KMS-11 (cell line): Measurements from ENCODE around the gene CCDC178.

ENCODE experiments used
- H2AFZ ChIP-seq: fragments of 200-600 bp; sonication (generic); 2 replicates; pipeline ENCODE4 v1.6.1; 2016; ENCODE audit warnings: antibody characterized with exemption, mixed run types, low read depth
- H3K27ac ChIP-seq: fragments of 200-600 bp; sonication (generic); 2 replicates; pipeline ENCODE4 v1.6.1; 2016; ENCODE audit warnings: mild to moderate bottlenecking, mixed run types
- H3K27me3 ChIP-seq: fragments of 200-600 bp; sonication (generic); 2 replicates; pipeline ENCODE4 v1.6.1; 2017; ENCODE audit warnings: mild to moderate bottlenecking, low read depth, mixed run types, moderate library complexity; ENCODE audit not compliant: insufficient read depth
- H3K36me3 ChIP-seq: fragments of 200-600 bp; sonication (generic); 2 replicates; pipeline ENCODE4 v1.6.1; 2017; ENCODE audit warnings: mild to moderate bottlenecking, mixed run types; ENCODE audit not compliant: insufficient read depth
- H3K4me1 ChIP-seq: fragments of 200-600 bp; sonication (generic); 2 replicates; pipeline ENCODE4 v1.6.1; 2016; ENCODE audit warnings: mild to moderate bottlenecking, low read depth, mixed run types; ENCODE audit not compliant: poor library complexity, severe bottlenecking
- H3K4me2 ChIP-seq: fragments of 200-600 bp; sonication (generic); 2 replicates; pipeline ENCODE4 v1.7.0; 2016; ENCODE audit warnings: mild to moderate bottlenecking, mixed run types
- H3K4me3 ChIP-seq: fragments of 200-600 bp; sonication (generic); IDR thresholded peaks from 2 replicates; pipeline ENCODE4 v1.6.1; 2017; ENCODE audit warnings: low read depth, low read length, mixed read lengths; ENCODE audit not compliant: insufficient read depth
- H3K79me2 ChIP-seq: fragments of 200-600 bp; sonication (generic); 2 replicates; pipeline ENCODE4 v1.6.1; 2016; ENCODE audit warnings: low read depth, mixed run types; ENCODE audit not compliant: insufficient read depth
- H3K9ac ChIP-seq: fragments of 200-600 bp; sonication (generic); 2 replicates; pipeline ENCODE4 v1.6.1; 2016; ENCODE audit warnings: mild to moderate bottlenecking, mixed run types
- H4K20me1 ChIP-seq: fragments of 200-600 bp; sonication (generic); 2 replicates; pipeline ENCODE4 v1.6.1; 2016; ENCODE audit warnings: mild to moderate bottlenecking, mixed run types; ENCODE audit not compliant: insufficient read depth
- TF ChIP-seq, protein P1 (sequence below): fragments of 200-600 bp; sonication (generic); conservative IDR thresholded peaks from 2 replicates; pipeline ENCODE4 v1.6.1; 2017; ENCODE audit warnings: low read depth, mild to moderate bottlenecking, antibody characterized with exemption, low read length, moderate library complexity, mixed read lengths

CCDC178 gene

GRCh38 chr18:32920796-32921787 lies 519.4 kb downstream of the CCDC178 start:
- no peak overlapping the region for H3K4me2 ChIP-seq
- no peaks in the 10 kb centered on the region for H3K36me3 ChIP-seq
- H3K79me2 ChIP-seq, result no peaks in the 10 kb centered on the region
- no peaks in the 10 kb centered on the region for H3K27me3 ChIP-seq
- TF ChIP-seq, protein P1, sequence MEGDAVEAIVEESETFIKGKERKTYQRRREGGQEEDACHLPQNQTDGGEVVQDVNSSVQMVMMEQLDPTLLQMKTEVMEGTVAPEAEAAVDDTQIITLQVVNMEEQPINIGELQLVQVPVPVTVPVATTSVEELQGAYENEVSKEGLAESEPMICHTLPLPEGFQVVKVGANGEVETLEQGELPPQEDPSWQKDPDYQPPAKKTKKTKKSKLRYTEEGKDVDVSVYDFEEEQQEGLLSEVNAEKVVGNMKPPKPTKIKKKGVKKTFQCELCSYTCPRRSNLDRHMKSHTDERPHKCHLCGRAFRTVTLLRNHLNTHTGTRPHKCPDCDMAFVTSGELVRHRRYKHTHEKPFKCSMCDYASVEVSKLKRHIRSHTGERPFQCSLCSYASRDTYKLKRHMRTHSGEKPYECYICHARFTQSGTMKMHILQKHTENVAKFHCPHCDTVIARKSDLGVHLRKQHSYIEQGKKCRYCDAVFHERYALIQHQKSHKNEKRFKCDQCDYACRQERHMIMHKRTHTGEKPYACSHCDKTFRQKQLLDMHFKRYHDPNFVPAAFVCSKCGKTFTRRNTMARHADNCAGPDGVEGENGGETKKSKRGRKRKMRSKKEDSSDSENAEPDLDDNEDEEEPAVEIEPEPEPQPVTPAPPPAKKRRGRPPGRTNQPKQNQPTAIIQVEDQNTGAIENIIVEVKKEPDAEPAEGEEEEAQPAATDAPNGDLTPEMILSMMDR, result no peak
- no peaks in the 10 kb centered on the region for H4K20me1 ChIP-seq
- no peak overlapping the region for H3K4me3 ChIP-seq
- no peaks in the 10 kb centered on the region for H3K4me1 ChIP-seq
- no peak overlapping the region for H2AFZ ChIP-seq
- H3K9ac ChIP-seq, result no peak overlapping the region
- H3K27ac ChIP-seq, result no peak overlapping the region

DNA sequence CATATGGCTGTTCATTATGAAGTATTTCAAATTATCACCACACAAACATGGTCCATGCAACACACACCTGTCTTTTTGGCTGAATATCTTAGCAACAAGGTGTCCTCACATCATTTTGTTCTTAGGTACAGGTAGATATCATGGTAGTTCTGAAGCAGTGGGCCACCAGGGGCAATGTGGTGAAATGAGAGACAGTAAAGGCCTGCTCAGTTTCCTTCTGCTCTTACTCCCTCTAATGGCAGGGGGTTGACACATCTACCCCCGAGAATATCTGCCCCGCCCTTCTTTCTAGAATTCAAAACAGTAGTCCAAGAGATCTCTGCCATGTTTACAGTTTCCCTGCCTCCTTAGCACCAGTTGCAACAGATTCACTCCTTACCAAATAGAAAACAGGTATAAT lies 520.7 kb downstream of the CCDC178 start:
- Histone ChIP-seq H4K20me1 (no peaks in the 10 kb centered on the region), H3K4me2 (no peak overlapping the region), H3K27ac (no peak overlapping the region), H3K4me3 (no peak overlapping the region), H3K9ac (no peak overlapping the region), H3K4me1 (no peaks in the 10 kb centered on the region), H3K27me3 (no peaks in the 10 kb centered on the region), H3K36me3 (no peaks in the 10 kb centered on the region), H2AFZ (no peak overlapping the region), H3K79me2 (no peaks in the 10 kb centered on the region)
- TF ChIP-seq, protein P1, result peak; percentile 50

DNA sequence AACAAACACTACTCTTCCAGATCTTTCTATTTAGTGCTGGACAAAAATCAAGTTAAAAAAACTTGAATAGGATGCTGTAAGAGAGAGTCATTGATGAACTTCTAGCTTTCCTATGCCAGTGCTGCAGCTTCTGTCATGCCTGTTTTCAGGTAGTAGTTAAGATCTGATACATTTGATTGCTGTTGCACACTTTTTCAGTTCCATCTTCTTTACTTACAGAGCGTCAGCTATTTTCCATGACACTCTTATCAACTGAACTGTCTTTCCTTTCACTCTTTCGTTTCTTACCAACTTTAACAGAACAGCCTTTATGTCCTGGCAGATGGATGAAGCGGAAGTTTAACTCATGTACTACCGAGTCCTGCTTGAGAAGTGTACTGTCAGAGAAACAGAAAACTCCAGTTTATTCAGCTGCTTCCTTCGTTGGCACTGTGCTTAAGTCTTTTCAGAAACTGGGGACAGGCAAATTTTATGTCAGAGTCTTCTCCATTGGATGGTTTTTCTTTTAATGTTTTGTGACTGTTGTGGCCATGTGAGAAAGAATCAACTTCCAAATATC lies 521.8 kb downstream of the CCDC178 start:
- no peak overlapping the region for H3K27ac ChIP-seq
- no peaks in the 10 kb centered on the region for H3K79me2 ChIP-seq
- H3K4me2 ChIP-seq, result no peak overlapping the region
- no peaks in the 10 kb centered on the region for H3K27me3 ChIP-seq
- no peaks in the 10 kb centered on the region for H4K20me1 ChIP-seq
- H3K4me1 ChIP-seq, result no peaks in the 10 kb centered on the region
- no peak overlapping the region for H3K4me3 ChIP-seq
- H3K36me3 ChIP-seq, result no peaks in the 10 kb centered on the region
- no peak overlapping the region for H3K9ac ChIP-seq
- TF ChIP-seq, protein P1, result no peak
- H2AFZ ChIP-seq, result no peak overlapping the region

GRCh38 chr18:32915516-32915915 lies 525.0 kb downstream of the CCDC178 start:
- H3K4me2 ChIP-seq, result no peak overlapping the region
- TF ChIP-seq, protein P1, result no peak
- H3K79me2 ChIP-seq, result no peaks in the 10 kb centered on the region
- no peaks in the 10 kb centered on the region for H3K36me3 ChIP-seq
- H3K27me3 ChIP-seq, result no peaks in the 10 kb centered on the region
- no peak overlapping the region for H3K9ac ChIP-seq
- H3K4me3 ChIP-seq, result no peak overlapping the region
- H2AFZ ChIP-seq, result no peak overlapping the region
- H4K20me1 ChIP-seq, result no peaks in the 10 kb centered on the region
- no peaks in the 10 kb centered on the region for H3K4me1 ChIP-seq
- H3K27ac ChIP-seq, result no peak overlapping the region
